Measurements from ENCODE around the gene PNMA8A. TPM values are rescaled to one million over a fixed set of nuclear protein-coding genes. Genes with fewer than 3 reads are reported as not detected.
A peak's percentile ranks its signal among the peaks of the same experiment; 100 is the strongest.

The PNMA8A gene
- total and polyA plus RNA-seq, 2 donors (not counting 1 experiment from before 2014, with no cell fraction given), result 0.45 to 8.9 TPM

DNA sequence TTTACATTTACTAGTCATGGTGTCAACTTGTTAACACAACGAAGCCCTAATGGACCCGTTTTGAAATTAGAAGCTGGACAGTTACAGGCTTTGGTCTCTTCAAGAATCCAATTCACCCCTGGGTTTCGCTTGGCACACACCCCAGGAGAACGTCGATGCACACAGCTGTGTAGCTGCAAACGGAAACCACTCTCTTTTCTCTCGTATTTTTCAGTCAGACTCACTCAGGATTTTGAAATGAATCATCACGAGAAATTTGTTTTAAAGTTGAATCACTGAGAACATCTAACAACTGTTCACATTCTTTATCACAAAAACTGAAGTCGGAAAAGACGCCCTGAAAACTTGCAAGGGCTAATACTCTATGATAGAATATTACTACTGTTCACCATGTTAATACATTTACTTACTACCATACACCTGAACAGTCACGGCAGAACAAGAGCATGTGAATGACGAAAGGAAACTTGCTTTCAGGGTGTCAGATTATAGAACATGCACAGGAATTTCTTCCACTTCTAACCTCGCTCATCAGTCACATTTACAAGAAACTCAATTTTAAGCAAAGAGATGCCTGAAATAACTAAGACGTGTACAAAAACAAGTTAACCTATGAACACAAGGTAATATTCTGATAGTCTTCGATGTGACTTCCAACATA, 4.7 kb downstream of the PNMA8A start:
- peak overlapping the region; percentile 56 for H3K27ac ChIP-seq (ENCODE audit: insufficient read depth, low read length)
- no peaks in the 10 kb centered on the region for H3K27me3 ChIP-seq (ENCODE audit: control insufficient read depth, insufficient read depth, low read length)
- no peak for TF ChIP-seq EZH2 (IDR thresholded peaks at IDR 0.05; ENCODE audit: low read length, missing control alignments)
- TF ChIP-seq, protein P1, sequence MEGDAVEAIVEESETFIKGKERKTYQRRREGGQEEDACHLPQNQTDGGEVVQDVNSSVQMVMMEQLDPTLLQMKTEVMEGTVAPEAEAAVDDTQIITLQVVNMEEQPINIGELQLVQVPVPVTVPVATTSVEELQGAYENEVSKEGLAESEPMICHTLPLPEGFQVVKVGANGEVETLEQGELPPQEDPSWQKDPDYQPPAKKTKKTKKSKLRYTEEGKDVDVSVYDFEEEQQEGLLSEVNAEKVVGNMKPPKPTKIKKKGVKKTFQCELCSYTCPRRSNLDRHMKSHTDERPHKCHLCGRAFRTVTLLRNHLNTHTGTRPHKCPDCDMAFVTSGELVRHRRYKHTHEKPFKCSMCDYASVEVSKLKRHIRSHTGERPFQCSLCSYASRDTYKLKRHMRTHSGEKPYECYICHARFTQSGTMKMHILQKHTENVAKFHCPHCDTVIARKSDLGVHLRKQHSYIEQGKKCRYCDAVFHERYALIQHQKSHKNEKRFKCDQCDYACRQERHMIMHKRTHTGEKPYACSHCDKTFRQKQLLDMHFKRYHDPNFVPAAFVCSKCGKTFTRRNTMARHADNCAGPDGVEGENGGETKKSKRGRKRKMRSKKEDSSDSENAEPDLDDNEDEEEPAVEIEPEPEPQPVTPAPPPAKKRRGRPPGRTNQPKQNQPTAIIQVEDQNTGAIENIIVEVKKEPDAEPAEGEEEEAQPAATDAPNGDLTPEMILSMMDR (conservative IDR thresholded peaks at IDR 0.05 in 1 of 2, IDR thresholded peaks at IDR 0.05 in 1 of 2; ENCODE audit: low read depth in 1 of 2, low read length in 2 of 2), result no peak
- peak; percentile 90 to 91 for DNase-seq (ENCODE audit: low read depth in 2 of 2)
- H3K36me3 ChIP-seq (ENCODE audit: control insufficient read depth, insufficient read depth, low read length), result no peaks in the 10 kb centered on the region
- peaks cover 9% of the 10 kb centered on the region for H3K4me1 ChIP-seq (ENCODE audit: control insufficient read depth, extremely low read depth, insufficient read depth, low read length)
- H3K9me3 ChIP-seq (ENCODE audit: control insufficient read depth, insufficient read depth, low read depth, low read length), result no peaks in the 10 kb centered on the region
- no peak overlapping the region for H3K9ac ChIP-seq (ENCODE audit: insufficient read depth, low read length)
- H3K4me3 ChIP-seq (replicated peaks in 1 of 4; ENCODE audit: control extremely low read depth in 1 of 4, insufficient read depth in 1 of 4, low read depth in 3 of 4, low read length in 4 of 4), result peak overlapping the region in 1 of 4 experiments; percentile 1
- H4K20me1 ChIP-seq (ENCODE audit: control insufficient read depth, extremely low read depth, insufficient read depth, low read length), result no peaks in the 10 kb centered on the region
- H3K79me2 ChIP-seq (ENCODE audit: control insufficient read depth, insufficient read depth, low read length), result no peaks in the 10 kb centered on the region
- no peak overlapping the region for H2AFZ ChIP-seq (ENCODE audit: low read length)
- H3K4me2 ChIP-seq (ENCODE audit: extremely low read depth, insufficient read depth, low read length), result peak overlapping the region; percentile 68

DNA sequence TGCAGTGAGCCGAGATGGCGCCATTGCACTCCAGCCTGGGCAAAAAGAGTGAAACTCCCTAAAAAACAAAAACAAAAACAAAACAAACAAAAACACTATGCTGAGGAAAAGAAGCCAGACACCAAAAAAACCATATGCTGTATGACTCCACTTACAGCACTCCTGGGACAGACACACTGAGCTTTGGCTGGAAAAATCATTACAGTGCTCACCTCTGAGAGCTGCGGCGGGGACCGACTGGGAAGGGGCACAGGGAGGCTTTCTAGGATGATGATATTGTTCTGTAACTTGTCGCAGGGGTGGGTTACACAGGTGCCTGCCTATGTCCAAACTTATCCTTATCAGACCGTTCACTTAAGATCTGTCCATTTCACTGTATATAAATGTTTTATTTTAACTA, 7.8 kb downstream of the PNMA8A start:
- peaks cover 9% of the 10 kb centered on the region for H3K4me1 ChIP-seq (ENCODE audit: control insufficient read depth, extremely low read depth, insufficient read depth, low read length)
- no peak overlapping the region for H3K27ac ChIP-seq (ENCODE audit: insufficient read depth, low read length)
- no peak overlapping the region for H2AFZ ChIP-seq (ENCODE audit: low read length)
- H3K36me3 ChIP-seq (ENCODE audit: control insufficient read depth, insufficient read depth, low read length), result no peaks in the 10 kb centered on the region
- H3K27me3 ChIP-seq (ENCODE audit: control insufficient read depth, insufficient read depth, low read length), result no peaks in the 10 kb centered on the region
- H3K9ac ChIP-seq (ENCODE audit: insufficient read depth, low read length), result no peak overlapping the region
- TF ChIP-seq, protein P1 (conservative IDR thresholded peaks at IDR 0.05 in 1 of 2, IDR thresholded peaks at IDR 0.05 in 1 of 2; ENCODE audit: low read depth in 1 of 2, low read length in 2 of 2), result no peak
- no peak for TF ChIP-seq EZH2 (IDR thresholded peaks at IDR 0.05; ENCODE audit: low read length, missing control alignments)
- no peaks in the 10 kb centered on the region for H3K79me2 ChIP-seq (ENCODE audit: control insufficient read depth, insufficient read depth, low read length)
- no peak overlapping the region for H3K4me2 ChIP-seq (ENCODE audit: extremely low read depth, insufficient read depth, low read length)
- no peaks in the 10 kb centered on the region for H4K20me1 ChIP-seq (ENCODE audit: control insufficient read depth, extremely low read depth, insufficient read depth, low read length)
- no peaks in the 10 kb centered on the region for H3K9me3 ChIP-seq (ENCODE audit: control insufficient read depth, insufficient read depth, low read depth, low read length)
- no peak overlapping the region for H3K4me3 ChIP-seq (replicated peaks in 1 of 4; ENCODE audit: control extremely low read depth in 1 of 4, insufficient read depth in 1 of 4, low read depth in 3 of 4, low read length in 4 of 4)
- no peak for DNase-seq (ENCODE audit: low read depth in 2 of 2)

DNA sequence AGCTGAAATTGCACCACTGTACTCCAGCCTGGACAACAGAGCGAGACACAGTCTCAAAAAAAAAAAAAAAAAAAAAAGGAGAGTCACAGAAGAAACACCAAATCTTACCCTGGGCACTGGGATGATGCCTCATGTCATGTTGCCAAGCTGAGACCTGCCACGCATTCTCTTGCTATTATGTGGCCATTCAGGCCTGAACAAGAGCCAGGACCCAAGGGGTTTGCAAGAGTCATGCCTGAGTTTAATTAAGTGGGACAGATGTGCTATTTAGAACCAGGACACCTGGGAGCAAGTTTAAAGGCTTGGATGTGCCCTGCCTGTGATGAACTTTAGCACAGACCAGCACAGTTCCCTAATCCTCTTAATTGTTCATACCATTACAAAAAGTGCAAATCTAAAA, 9.8 kb downstream of the PNMA8A start:
- H3K9me3 ChIP-seq (ENCODE audit: control insufficient read depth, insufficient read depth, low read depth, low read length), result no peaks in the 10 kb centered on the region
- no peak overlapping the region for H3K4me2 ChIP-seq (ENCODE audit: extremely low read depth, insufficient read depth, low read length)
- no peak for TF ChIP-seq EZH2 (IDR thresholded peaks at IDR 0.05; ENCODE audit: low read length, missing control alignments)
- TF ChIP-seq, protein P1 (conservative IDR thresholded peaks at IDR 0.05 in 1 of 2, IDR thresholded peaks at IDR 0.05 in 1 of 2; ENCODE audit: low read depth in 1 of 2, low read length in 2 of 2), result no peak
- H3K4me3 ChIP-seq (replicated peaks in 1 of 4; ENCODE audit: control extremely low read depth in 1 of 4, insufficient read depth in 1 of 4, low read depth in 3 of 4, low read length in 4 of 4), result no peak overlapping the region
- no peak for DNase-seq (ENCODE audit: low read depth in 2 of 2)
- no peak overlapping the region for H3K27ac ChIP-seq (ENCODE audit: insufficient read depth, low read length)
- H3K36me3 ChIP-seq (ENCODE audit: control insufficient read depth, insufficient read depth, low read length), result no peaks in the 10 kb centered on the region
- H3K27me3 ChIP-seq (ENCODE audit: control insufficient read depth, insufficient read depth, low read length), result no peaks in the 10 kb centered on the region
- H3K4me1 ChIP-seq (ENCODE audit: control insufficient read depth, extremely low read depth, insufficient read depth, low read length), result peaks cover 4% of the 10 kb centered on the region
- H3K79me2 ChIP-seq (ENCODE audit: control insufficient read depth, insufficient read depth, low read length), result no peaks in the 10 kb centered on the region
- no peak overlapping the region for H3K9ac ChIP-seq (ENCODE audit: insufficient read depth, low read length)
- no peaks in the 10 kb centered on the region for H4K20me1 ChIP-seq (ENCODE audit: control insufficient read depth, extremely low read depth, insufficient read depth, low read length)
- H2AFZ ChIP-seq (ENCODE audit: low read length), result no peak overlapping the region

All from fibroblast of lung (primary cell).